ENCODE measurements around the gene SPACA5. TPM values are rescaled to one million over a fixed set of nuclear protein-coding genes. Genes with fewer than 3 reads are reported as not detected.

Gene SPACA5
- total and polyA plus RNA-seq, 2 donors (not counting 3 experiments of a cell fraction or from before 2014, with no cell fraction given): not detected

DNA sequence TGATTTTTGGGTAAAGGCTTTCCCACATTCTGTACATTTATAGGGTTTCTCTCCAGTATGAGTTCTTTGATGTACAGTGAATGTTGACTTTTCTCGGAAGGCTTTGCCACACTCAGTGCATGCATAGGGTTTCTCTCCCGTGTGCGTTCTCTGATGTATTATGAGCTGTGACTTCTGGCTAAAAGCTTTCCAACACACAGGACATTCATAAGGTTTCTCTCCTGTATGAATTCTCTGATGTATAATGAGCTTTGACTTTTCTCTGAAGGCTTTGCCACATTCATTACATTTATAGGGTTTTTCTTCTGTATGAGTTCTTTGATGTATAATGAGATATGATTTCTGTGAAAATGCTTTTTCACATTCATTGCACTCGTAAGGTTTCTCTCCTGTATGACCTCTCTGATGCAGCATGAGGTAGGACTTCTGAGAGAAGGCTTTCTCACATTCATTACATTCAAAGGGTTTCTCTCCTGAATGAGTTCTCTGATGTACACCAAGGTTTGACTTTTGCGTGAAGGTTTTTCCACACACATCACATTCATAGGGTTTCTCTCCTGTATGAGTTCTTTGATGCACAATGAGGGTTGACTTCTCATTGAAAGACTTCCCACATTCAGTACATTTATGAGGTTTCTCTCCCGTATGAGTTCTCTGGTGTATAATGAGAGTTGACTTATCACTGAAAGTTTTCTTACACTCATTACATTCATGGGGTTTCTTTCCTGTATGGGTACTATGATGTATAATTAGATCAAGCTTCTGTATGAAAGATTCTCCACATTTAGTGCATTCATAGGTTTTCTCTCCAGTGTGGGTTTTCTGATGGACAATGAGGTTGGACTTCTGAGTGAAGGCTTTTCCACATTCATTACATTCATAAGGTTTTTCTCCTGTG is 30.3 kb upstream of the SPACA5 start:
- Histone ChIP-seq H3K4me1 (ENCODE audit: control insufficient read depth, extremely low read depth, insufficient read depth, low read length) (no peaks in the 10 kb centered on the region), H3K27me3 (ENCODE audit: control insufficient read depth in 2 of 2, insufficient read depth in 2 of 2, low read length in 2 of 2) (no peaks in the 10 kb centered on the region), H3K27ac (ENCODE audit: insufficient read depth, low read depth, low read length) (no peak overlapping the region), H3K79me2 (ENCODE audit: control insufficient read depth, insufficient read depth, low read length) (no peaks in the 10 kb centered on the region), H3K4me3 (replicated peaks in 1 of 3; ENCODE audit: insufficient read depth in 1 of 3, low read depth in 1 of 3, low read length in 3 of 3) (no peak overlapping the region), H4K20me1 (replicated peaks; ENCODE audit: control insufficient read depth, extremely low read depth, insufficient read depth, low read length) (no peaks in the 10 kb centered on the region), H3K9me3 (replicated peaks; ENCODE audit: control insufficient read depth, insufficient read depth, low read length) (peaks cover 4% of the 10 kb centered on the region), H3K36me3 (ENCODE audit: control insufficient read depth in 2 of 2, extremely low read depth in 1 of 2, insufficient read depth in 2 of 2, low read length in 2 of 2) (peaks cover 0 to 1% of the 10 kb centered on the region in 2 experiments), H2AFZ (ENCODE audit: low read depth, low read length) (no peak overlapping the region), H3K4me2 (ENCODE audit: insufficient read depth, low read length) (no peak overlapping the region), H3K9ac (replicated peaks; ENCODE audit: extremely low read depth, insufficient read depth, low read length) (no peak overlapping the region), H3K9me1 (replicated peaks; ENCODE audit: control insufficient read depth, extremely low read depth, insufficient read depth, low read length) (no peaks in the 10 kb centered on the region)
- BruUV-seq (replicated peaks): no TSS peak
- intact Hi-C loops (cut with micrococcal nuclease): no loop called here
- TF ChIP-seq, protein P1, sequence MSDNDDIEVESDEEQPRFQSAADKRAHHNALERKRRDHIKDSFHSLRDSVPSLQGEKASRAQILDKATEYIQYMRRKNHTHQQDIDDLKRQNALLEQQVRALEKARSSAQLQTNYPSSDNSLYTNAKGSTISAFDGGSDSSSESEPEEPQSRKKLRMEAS (IDR thresholded peaks at IDR 0.05; ENCODE audit: insufficient read depth, insufficient read length): no peak
- TF ChIP-seq POLR2AphosphoS5 (IDR thresholded peaks at IDR 0.05; ENCODE audit: insufficient read depth, low read depth, low read length) (no peak), POLR2A (IDR thresholded peaks at IDR 0.05; ENCODE audit: low read depth, low read length) (no peak), FOS (IDR thresholded peaks at IDR 0.05; ENCODE audit: borderline replicate concordance, insufficient read depth, low read length) (no peak), GATA2 (IDR thresholded peaks at IDR 0.05; ENCODE audit: insufficient read depth, insufficient read length, low read depth, low read length) (no peak), JUN (IDR thresholded peaks at IDR 0.05; ENCODE audit: borderline replicate concordance, insufficient read depth, insufficient read length, low read depth) (no peak), MYC (IDR thresholded peaks at IDR 0.05; ENCODE audit: low read depth, low read length) (no peak)
- FAIRE-seq: peak; percentile 43
- CTCF ChIA-PET: no interaction called here
- dilution Hi-C loops (cut with MboI; ENCODE audit: extremely low pct_ligation_motif_present, low sequenced_read_pairs): no loop called here
- DNase-seq (ENCODE audit: low read depth, low spot score): no peak
- POLR2A ChIA-PET: no interaction called here
